Camera-type eye (tissue), 1 donor: ENCODE results near the gene NLGN3. TPM values are rescaled to one million over a fixed set of nuclear protein-coding genes. Genes with fewer than 3 reads are reported as not detected.

ENCODE experiments used
- total RNA-seq: library from RNA; depleted of rRNA; stranded (reverse); fragments of >200 nt; gene quantifications from one replicate; pipeline ENCODE4 v1.2.3, GENCODE V29; 2014

NLGN3 gene
- 20.5 TPM for total RNA-seq

GRCh38 chrX:71144651-71145050, at the start of gene NLGN3:
Gene NLGN3, plus strand, starts transcription at chrX:71144841. Its CDS starts 2,909 bp downstream, at chrX:71147750.

GRCh38 chrX:71095555-71095980, 49.1 kb upstream of the NLGN3 start, which contains the start of gene FOXO4:
Gene FOXO4, plus strand, starts transcription at chrX:71095851. Its CDS starts 678 bp downstream, at chrX:71096529.

GRCh38 chrX:71106427-71106826, 38.2 kb upstream of the NLGN3 start, which contains the start of gene CXorf65:
Gene CXorf65, minus strand, starts transcription at chrX:71106740. Its CDS starts 184 bp downstream, at chrX:71106556.

GRCh38 chrX:71111141-71111843, 33.3 kb upstream of the NLGN3 start, which contains the start of gene IL2RG:
Gene IL2RG, minus strand, starts transcription at chrX:71111577. Its CDS starts 38 bp downstream, at chrX:71111539.

GRCh38 chrX:71118032-71118984, 26.3 kb upstream of the NLGN3 start, which contains the start of gene MED12:
Gene MED12, plus strand, starts transcription at chrX:71118596. Its CDS starts 159 bp downstream, at chrX:71118755.

Other genes starting within 250 kb of the NLGN3 start
- 0.33 TPM for gene TEX11, start 236.1 kb upstream of the NLGN3 start, total RNA-seq
- gene SLC7A3, start 213.7 kb upstream of the NLGN3 start, total RNA-seq: 3.6 TPM
- 62.5 TPM for gene SNX12, start 76.5 kb upstream of the NLGN3 start, total RNA-seq
- gene FOXO4, start 49.0 kb upstream of the NLGN3 start, total RNA-seq: 16.6 TPM
- gene CXorf65, start 38.1 kb upstream of the NLGN3 start, total RNA-seq: not detected
- 1.3 TPM for gene IL2RG, start 33.3 kb upstream of the NLGN3 start, total RNA-seq
- gene MED12, start 26.2 kb upstream of the NLGN3 start, total RNA-seq: 48.8 TPM
- gene GJB1, start 78.4 kb downstream of the NLGN3 start, total RNA-seq: 0.49 TPM
- gene ZMYM3, start 109.3 kb downstream of the NLGN3 start, total RNA-seq: 28.6 TPM
- 397 TPM for gene NONO, start 138.8 kb downstream of the NLGN3 start, total RNA-seq
- 7.5 TPM for gene ITGB1BP2, start 156.9 kb downstream of the NLGN3 start, total RNA-seq
- gene TAF1, start 221.5 kb downstream of the NLGN3 start, total RNA-seq: 83.5 TPM